UCSD-AML1 (cell line): ENCODE data around the gene KLF5.

Experiments used
- DNase-seq: peaks from one replicate; lab custom pipeline; 2025; ENCODE audit not compliant: unreplicated experiment; lab: John Stamatoyannopoulos, UW

Gene KLF5

DNA sequence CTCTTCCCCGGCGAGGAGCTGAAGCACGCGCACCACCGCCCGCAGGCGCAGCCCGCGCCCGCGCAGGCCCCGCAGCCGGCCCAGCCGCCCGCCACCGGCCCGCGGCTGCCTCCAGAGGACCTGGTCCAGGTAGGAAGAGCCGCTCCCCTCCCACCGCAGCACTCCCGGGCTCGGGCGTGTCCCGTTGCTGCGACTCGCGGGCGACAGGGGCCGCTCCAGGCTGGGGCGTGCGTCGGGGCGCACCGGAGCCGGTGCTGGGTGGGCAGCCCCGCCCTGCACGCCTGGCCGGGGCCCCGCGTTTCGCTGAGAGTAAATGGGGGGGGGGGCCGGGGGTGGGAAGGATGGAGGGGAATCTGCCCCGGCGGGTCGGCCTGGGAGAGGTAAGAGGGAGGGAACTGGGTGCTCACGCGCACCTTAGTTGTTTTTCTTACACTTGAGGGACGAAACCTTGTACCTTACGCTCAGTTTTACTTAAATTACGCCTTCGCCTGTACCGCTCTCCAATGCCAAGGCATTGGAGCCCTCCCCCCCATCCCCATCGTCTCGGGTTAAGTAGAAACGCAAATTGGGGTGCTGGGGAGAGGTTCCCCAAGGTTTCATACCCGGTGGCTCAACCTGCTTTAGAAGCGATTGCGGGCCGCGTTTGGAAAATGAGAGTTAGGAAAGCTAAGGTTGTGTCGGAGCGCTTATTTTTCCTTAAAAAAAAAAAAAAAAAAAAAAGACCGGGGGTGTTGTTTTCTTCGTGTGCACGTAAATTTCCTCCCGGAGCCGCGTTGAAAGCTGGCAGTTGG lies 850 bp downstream of the KLF5 start:
- no peak for DNase-seq

- DNase-seq: no peak
Observed at GRCh38 chr13:73060251-73061160, 1.7 kb downstream of the KLF5 start.

DNA sequence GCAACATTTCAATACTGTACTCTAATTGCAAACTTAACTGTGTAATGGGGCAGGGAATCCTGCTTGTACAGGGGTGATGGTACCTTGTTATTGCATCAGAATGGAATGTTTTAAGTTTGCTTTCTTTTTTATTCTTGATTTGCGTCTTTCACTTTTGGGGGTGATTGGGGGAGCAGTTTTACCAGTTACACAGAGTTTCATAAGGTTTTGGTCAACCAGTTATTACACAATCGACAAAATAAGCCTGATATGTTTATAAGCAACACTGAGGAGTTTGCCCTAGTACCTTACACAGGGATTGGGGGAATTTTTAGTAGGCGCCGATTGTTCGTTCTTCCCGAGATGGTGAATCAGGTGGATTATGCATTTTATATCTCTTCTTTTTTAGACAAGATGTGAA lies 2.7 kb downstream of the KLF5 start:
- DNase-seq: no peak

GRCh38 chr13:73061876-73062275 lies 3.1 kb downstream of the KLF5 start:
- DNase-seq: no peak

- no peak for DNase-seq
Observed at GRCh38 chr13:73062468-73062867, 3.7 kb downstream of the KLF5 start.

- no peak for DNase-seq
Observed at GRCh38 chr13:73063166-73063565, 4.4 kb downstream of the KLF5 start.

DNA sequence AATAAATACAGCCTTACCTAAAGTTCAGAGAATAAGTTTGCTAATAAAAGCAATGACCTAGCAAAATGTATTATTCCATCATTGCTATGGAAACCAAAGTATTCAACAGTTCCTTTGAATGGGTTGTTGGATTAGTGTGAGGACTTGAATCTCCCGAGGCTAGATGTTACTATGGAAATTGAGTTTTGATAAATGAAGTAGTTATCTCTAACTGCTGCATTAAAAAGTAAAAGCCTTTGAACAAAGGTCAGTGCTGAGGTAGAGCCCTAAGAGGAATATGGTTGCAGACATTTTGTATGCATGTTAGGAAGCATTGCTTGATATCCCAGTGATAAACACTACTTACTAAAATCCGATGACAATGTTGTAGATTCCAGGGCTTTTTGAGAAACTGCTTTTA lies 6.2 kb downstream of the KLF5 start:
- no peak for DNase-seq

DNA sequence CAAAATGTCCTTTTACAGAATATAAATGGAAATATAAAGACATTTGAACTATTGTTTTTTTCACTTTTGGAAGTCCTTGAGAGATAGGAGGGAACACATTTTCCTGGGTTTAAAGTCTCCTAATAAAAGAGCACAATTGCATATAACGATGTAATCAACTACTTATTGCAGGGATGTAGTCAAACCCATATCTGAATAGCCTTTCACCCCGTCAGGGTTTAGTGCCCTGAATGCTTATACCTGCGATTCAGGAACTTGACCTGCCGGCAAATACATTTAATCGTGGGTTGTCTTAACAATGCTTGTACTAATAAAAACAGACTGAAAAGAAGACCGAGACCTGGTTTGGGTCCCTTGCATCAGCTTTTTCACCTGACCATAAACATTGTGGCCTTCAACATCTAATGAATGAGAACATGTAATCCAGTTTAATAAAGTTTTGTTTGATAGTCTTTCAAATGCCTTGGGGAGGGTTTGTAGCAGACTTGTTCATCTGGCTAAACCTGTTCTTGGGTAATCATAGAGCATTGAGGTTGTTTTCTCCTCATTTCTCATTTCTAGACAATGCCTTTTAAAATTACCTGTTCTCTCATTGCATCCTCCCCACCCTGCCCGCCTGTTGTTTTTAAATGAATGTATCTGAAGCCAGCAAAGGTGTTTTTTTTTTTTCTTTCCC lies 7.0 kb downstream of the KLF5 start:
- DNase-seq: no peak

GRCh38 chr13:73069206-73069805 lies 10.5 kb downstream of the KLF5 start:
- no peak for DNase-seq

- no peak for DNase-seq
Observed at GRCh38 chr13:73070451-73071098, 11.8 kb downstream of the KLF5 start.

GRCh38 chr13:73072239-73072900 lies 13.6 kb downstream of the KLF5 start:
- DNase-seq: no peak

GRCh38 chr13:73073050-73073449 lies 14.2 kb downstream of the KLF5 start:
- DNase-seq: no peak

- no peak for DNase-seq
Observed at GRCh38 chr13:73074014-73074413, 15.2 kb downstream of the KLF5 start.

GRCh38 chr13:73074926-73075325 lies 16.1 kb downstream of the KLF5 start:
- no peak for DNase-seq

DNA sequence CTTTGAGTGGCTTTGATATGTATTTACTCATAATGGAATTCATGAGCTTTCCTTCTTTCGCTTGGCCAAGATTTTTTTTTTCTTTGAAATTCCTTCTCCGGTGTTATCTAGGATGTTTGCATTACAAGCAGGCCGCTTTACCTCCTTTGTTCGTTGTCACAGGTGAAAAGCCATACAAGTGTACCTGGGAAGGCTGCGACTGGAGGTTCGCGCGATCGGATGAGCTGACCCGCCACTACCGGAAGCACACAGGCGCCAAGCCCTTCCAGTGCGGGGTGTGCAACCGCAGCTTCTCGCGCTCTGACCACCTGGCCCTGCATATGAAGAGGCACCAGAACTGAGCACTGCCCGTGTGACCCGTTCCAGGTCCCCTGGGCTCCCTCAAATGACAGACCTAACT lies 16.7 kb downstream of the KLF5 start:
- no peak for DNase-seq

DNA sequence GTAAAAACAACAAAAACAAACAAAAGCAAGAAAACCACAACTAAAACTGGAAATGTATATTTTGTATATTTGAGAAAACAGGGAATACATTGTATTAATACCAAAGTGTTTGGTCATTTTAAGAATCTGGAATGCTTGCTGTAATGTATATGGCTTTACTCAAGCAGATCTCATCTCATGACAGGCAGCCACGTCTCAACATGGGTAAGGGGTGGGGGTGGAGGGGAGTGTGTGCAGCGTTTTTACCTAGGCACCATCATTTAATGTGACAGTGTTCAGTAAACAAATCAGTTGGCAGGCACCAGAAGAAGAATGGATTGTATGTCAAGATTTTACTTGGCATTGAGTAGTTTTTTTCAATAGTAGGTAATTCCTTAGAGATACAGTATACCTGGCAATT lies 17.1 kb downstream of the KLF5 start:
- DNase-seq: no peak

- no peak for DNase-seq
Observed at GRCh38 chr13:73077865-73078264, 19.1 kb downstream of the KLF5 start.

DNA sequence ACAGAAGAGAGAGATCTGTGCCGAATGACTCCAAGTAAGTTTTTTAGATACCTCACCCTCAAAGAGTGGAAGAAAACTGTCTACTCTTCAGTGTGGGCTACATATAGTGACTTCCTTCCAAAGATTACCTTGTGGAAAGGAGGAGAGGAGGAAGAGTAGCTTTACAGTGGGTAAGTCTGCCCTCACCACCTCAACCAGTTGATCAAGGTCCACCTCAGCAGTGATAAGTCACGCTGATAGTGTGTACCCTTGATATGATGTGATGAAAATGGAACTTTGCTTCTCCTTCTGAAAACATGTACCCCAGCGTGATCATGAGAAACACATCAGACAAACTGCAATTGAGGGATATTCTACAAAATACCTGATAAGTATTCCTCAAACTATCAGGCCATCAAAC lies 20.6 kb downstream of the KLF5 start:
- no peak for DNase-seq

DNA sequence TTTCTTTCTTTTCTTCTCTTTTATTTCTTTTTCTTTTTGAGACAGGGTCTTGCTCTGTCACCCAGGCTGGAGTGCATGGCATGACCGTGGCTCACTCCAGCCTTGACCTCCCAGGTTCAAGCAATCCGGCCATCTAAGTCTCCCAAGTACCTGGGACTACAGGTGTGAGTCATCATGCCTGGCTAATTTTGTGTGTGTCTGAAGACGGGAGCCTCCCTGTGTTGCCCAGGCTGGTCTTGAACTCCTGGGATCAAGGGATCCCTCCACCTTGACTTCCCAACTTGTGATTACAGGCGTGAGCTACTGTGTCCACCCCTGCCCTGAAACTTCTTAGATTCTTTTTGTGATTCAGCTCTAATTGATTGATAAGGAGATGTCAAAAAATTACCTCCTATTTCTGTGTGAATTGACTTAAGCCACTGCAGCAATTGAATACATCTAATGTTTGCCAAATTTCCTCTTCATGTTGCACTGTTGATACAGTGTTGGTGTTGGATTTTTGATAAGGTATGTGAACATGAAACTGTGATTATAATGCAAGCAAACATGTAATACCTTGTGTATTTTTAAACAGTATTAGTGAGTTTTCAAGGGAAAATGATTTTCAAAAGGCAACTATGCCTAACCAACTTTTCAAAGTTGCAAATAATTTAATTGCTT lies 22.6 kb downstream of the KLF5 start:
- DNase-seq: no peak

DNA sequence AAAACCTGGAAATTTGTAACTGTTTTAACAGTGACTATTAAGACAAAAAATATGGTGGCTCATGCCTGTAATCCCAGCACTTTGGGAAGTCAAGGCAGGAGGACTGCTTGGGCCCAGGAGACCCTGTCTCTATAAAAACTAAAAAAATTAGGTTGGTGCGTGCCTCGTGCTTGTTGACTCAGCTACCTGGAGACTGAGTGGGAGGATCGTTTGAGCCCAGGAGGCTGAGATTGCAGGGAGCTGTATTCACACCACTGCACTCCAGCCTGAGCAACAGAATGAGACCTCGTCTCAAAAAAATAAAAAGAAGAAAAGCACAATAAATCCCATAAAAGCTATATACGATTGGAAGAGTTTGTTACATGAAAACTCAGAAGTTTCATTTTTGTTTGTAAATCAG lies 23.7 kb downstream of the KLF5 start:
- DNase-seq: no peak
